Type B pancreatic cell (in vitro differentiated cells): ENCODE measurements around the gene SCARF2. TPM values are rescaled to one million over a fixed set of nuclear protein-coding genes. Genes with fewer than 3 reads are reported as not detected.
A peak's percentile ranks its signal among the peaks of the same experiment; 100 is the strongest.

Source experiments
- DNase-seq: peaks from one replicate; pipeline ENCODE4 v3.0.0; 2021; ENCODE audit warnings: mixed read lengths; ENCODE audit not compliant: unreplicated experiment; ENCODE audit errors: extremely low spot score
- H3K27ac Mint-ChIP-seq: 2 replicates; pipeline ENCODE4 v1.8.0; 2021; ENCODE audit warnings: mild to moderate bottlenecking, mixed read lengths
- H3K27me3 Mint-ChIP-seq: 2 replicates; pipeline ENCODE4 v1.8.0; 2021; ENCODE audit warnings: mixed read lengths
- H3K36me3 Mint-ChIP-seq: 2 replicates; pipeline ENCODE4 v1.8.0; 2021; ENCODE audit warnings: mixed read lengths
- H3K4me1 Mint-ChIP-seq: one replicate; pipeline ENCODE4 v1.8.0; 2021; ENCODE audit warnings: mixed read lengths; ENCODE audit not compliant: unreplicated experiment
- H3K4me3 Mint-ChIP-seq: 2 replicates; pipeline ENCODE4 v1.8.0; 2021; ENCODE audit warnings: mild to moderate bottlenecking, mixed read lengths
- H3K9me3 Mint-ChIP-seq: 2 replicates; pipeline ENCODE4 v1.8.0; 2021; ENCODE audit warnings: mixed read lengths
- CTCF ChIP-seq: fragments of 200-600 bp; sonication (generic); conservative IDR thresholded peaks from 2 replicates; pipeline ENCODE4 v1.5.0; 2021; ENCODE audit warnings: antibody characterized with exemption, mild to moderate bottlenecking
- total RNA-seq: library from RNA; stranded (reverse); gene quantifications from 2 replicates; pipeline ENCODE4 v1.2.1, GENCODE V29; 2021; ENCODE audit warnings: low replicate concordance

SCARF2 gene
- total RNA-seq, 1 donor from 2014 or later, result 21.7 TPM

GRCh38 chr22:20403779-20404140 is 33.9 kb downstream of the SCARF2 start:
- Mint-ChIP-seq H3K9me3 (no peaks in the 10 kb centered on the region), H3K27me3 (no peaks in the 10 kb centered on the region), H3K27ac (no peak overlapping the region), H3K36me3 (peaks cover 17% of the 10 kb centered on the region), H3K4me3 (no peak overlapping the region), H3K4me1 (peaks cover under 1% of the 10 kb centered on the region)
- no peak for DNase-seq
- TF ChIP-seq CTCF, result no peak

GRCh38 chr22:20402960-20403778 is 34.5 kb downstream of the SCARF2 start:
- H3K4me3 Mint-ChIP-seq, result no peak overlapping the region
- TF ChIP-seq CTCF, result no peak
- no peak for DNase-seq
- no peak overlapping the region for H3K27ac Mint-ChIP-seq
- no peaks in the 10 kb centered on the region for H3K9me3 Mint-ChIP-seq
- H3K4me1 Mint-ChIP-seq, result peaks cover 6% of the 10 kb centered on the region
- H3K36me3 Mint-ChIP-seq, result peaks cover 14% of the 10 kb centered on the region
- no peaks in the 10 kb centered on the region for H3K27me3 Mint-ChIP-seq

DNA sequence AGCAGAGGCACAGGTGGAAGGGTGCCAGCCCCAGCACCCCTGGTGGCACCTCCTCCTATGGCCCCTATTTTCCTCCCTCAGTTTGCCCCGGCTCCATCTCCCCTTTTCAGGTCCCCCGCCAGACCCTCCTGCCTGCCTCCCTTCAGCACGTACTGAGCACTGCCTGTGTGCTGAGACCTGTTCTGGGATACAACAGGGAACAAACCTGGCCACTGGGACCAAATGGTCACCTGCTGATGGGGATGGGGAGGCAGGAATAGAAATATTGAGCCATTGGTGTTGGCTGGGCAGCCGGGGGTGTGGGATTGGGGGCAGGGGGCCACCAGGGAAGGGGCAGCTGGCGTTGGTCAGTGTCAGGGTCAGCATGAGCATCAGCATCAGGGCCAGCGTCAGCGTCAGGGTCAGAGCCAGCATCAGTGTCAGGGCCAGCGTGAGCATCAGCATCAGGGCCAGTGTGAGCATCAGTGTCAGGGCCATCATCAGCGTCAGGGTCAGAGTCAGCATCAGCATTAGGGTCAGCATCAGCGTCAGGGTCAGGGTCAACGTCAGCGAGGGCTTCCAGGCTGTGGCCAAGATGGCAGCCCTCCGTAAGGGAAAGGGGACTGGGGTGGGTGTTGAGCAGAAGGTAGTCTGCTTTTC is 36.1 kb downstream of the SCARF2 start:
- H3K4me3 Mint-ChIP-seq, result no peak overlapping the region
- H3K36me3 Mint-ChIP-seq, result peaks cover 14% of the 10 kb centered on the region
- no peaks in the 10 kb centered on the region for H3K9me3 Mint-ChIP-seq
- peaks cover 13% of the 10 kb centered on the region for H3K4me1 Mint-ChIP-seq
- no peak for TF ChIP-seq CTCF
- no peak overlapping the region for H3K27ac Mint-ChIP-seq
- no peaks in the 10 kb centered on the region for H3K27me3 Mint-ChIP-seq
- DNase-seq, result peak; percentile 57

- H3K4me1 Mint-ChIP-seq, result peaks cover 20% of the 10 kb centered on the region
- no peak overlapping the region for H3K27ac Mint-ChIP-seq
- H3K9me3 Mint-ChIP-seq, result no peaks in the 10 kb centered on the region
- TF ChIP-seq CTCF, result no peak
- peak; percentile 56 for DNase-seq
- H3K27me3 Mint-ChIP-seq, result no peaks in the 10 kb centered on the region
- peaks cover 14% of the 10 kb centered on the region for H3K36me3 Mint-ChIP-seq
- H3K4me3 Mint-ChIP-seq, result no peak overlapping the region
These were observed 36.8 kb downstream of the SCARF2 start for GRCh38 chr22:20400606-20401375.

DNA sequence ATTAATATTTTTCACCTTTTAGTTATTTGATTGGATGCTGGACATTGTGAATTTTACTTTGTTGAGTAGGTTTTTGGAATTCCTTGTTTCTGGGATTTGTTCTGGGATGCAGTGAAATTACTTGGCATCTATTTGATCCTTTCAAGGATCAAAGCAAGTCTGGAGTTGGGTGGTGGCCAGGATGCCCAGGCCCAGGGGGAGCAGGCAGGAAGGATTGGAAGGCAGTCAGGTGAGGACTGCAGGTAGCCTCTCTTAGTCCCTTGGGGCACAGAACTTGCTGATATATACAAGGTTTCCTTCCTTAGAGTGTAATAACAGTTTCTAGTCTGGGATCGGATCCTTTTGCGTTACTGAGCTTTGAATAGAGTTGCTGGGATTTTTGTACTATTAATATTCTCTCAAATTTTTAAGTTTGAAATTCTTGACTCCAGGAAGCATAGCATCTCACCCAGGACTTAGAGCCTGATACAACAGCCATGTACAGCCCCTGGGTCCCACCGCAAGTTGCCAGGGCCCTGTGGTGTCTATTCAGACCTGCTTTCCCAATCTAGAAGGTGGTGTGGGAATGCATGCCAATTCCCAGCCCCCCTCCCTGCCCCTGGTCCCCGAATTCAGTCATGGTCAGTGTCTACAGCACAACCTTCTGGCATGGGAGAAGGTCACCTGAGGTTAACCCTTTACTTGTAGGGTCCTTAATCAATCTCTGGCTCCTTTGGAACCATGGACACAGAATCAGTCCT is 37.6 kb downstream of the SCARF2 start:
- Mint-ChIP-seq H3K27me3 (no peaks in the 10 kb centered on the region), H3K36me3 (peaks cover 12% of the 10 kb centered on the region), H3K27ac (no peak overlapping the region), H3K9me3 (no peaks in the 10 kb centered on the region), H3K4me1 (peaks cover 28% of the 10 kb centered on the region), H3K4me3 (no peak overlapping the region)
- no peak for TF ChIP-seq CTCF
- peak; percentile 15 for DNase-seq
